Measurements from ENCODE around the gene NOL11. TPM values are rescaled to one million over a fixed set of nuclear protein-coding genes. Genes with fewer than 3 reads are reported as not detected.

Gene NOL11
- total RNA-seq, 1 experiment from 2014 or later = 66.4 TPM

GRCh38 chr17:67785122-67785477 is 67.4 kb downstream of the NOL11 start:
- no peaks in the 10 kb centered on the region for H3K4me1 Mint-ChIP-seq
- POLR2A ChIA-PET = no interaction called here
- H3K9me3 Mint-ChIP-seq = no peaks in the 10 kb centered on the region
- DNase-seq (ENCODE audit: low spot score) (no peak), ATAC-seq (no peak)
- CTCF ChIA-PET = no interaction called here
- no peaks in the 10 kb centered on the region for H3K36me3 Mint-ChIP-seq
- no peak overlapping the region for H3K27ac Mint-ChIP-seq
- no peak overlapping the region for H3K4me3 Mint-ChIP-seq
- TF ChIP-seq FOXP1 (CRISPR knock-in tag; IDR thresholded peaks at IDR 0.05; ENCODE audit: borderline replicate concordance) = no peak
- no peak for TF ChIP-seq SMAD3 (CRISPR knock-in tag; IDR thresholded peaks at IDR 0.05; ENCODE audit: borderline replicate concordance)
- no peak for TF ChIP-seq ZNF121 (CRISPR knock-in tag; IDR thresholded peaks at IDR 0.05)
- no peak for TF ChIP-seq GTF2I (CRISPR knock-in tag; conservative IDR thresholded peaks at IDR 0.05)
- no peak for TF ChIP-seq JUN (CRISPR knock-in tag; IDR thresholded peaks at IDR 0.05)
- TF ChIP-seq ZNF532 (CRISPR knock-in tag; IDR thresholded peaks at IDR 0.05; ENCODE audit: borderline replicate concordance) = no peak
- no peak for TF ChIP-seq NR3C1 (CRISPR knock-in tag; conservative IDR thresholded peaks at IDR 0.05; ENCODE audit: low read depth)
- no peak for TF ChIP-seq ZNF317 (CRISPR knock-in tag; IDR thresholded peaks at IDR 0.05; ENCODE audit: borderline replicate concordance, low read depth)
- no peak for TF ChIP-seq ETV6 (CRISPR knock-in tag; IDR thresholded peaks at IDR 0.05)
- no peak for TF ChIP-seq ZNF219 (CRISPR knock-in tag; IDR thresholded peaks at IDR 0.05; ENCODE audit: borderline replicate concordance)
- TF ChIP-seq PRRX2 (CRISPR knock-in tag; IDR thresholded peaks at IDR 0.05) = no peak
- TF ChIP-seq, protein P1, sequence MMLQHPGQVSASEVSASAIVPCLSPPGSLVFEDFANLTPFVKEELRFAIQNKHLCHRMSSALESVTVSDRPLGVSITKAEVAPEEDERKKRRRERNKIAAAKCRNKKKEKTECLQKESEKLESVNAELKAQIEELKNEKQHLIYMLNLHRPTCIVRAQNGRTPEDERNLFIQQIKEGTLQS (CRISPR knock-in tag; conservative IDR thresholded peaks at IDR 0.05) = no peak
- no peak for TF ChIP-seq KAT7 (CRISPR knock-in tag; IDR thresholded peaks at IDR 0.05; ENCODE audit: borderline replicate concordance)
- no peak for TF ChIP-seq TCF7 (CRISPR knock-in tag; IDR thresholded peaks at IDR 0.05; ENCODE audit: low read depth)
- TF ChIP-seq CREM (CRISPR knock-in tag; IDR thresholded peaks at IDR 0.05) = no peak
- no peak for TF ChIP-seq SMAD4 (CRISPR knock-in tag; IDR thresholded peaks at IDR 0.05)
- no peaks in the 10 kb centered on the region for H3K27me3 Mint-ChIP-seq (ENCODE audit: low read depth)

DNA sequence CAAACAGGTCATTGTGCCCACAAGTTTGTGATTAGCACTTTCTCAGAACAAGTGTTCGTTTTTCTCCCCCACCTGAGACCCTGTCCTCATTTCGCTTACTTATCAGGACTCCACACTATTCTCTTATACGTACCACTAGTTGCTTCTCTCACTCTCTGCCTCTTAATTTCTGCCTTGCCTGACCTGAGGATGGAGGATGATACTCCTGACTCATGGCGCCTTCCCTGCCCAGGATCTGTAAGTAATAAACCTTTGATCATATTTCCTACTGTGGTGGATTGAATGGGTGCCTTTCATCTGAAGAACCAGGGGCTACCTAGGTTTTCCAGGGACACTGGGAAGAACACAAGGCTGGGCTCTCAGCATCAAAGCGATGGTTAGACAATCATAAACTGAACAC is 67.8 kb downstream of the NOL11 start:
- H3K4me3 Mint-ChIP-seq = no peak overlapping the region
- DNase-seq (ENCODE audit: low spot score) (no peak), ATAC-seq (no peak)
- ChIA-PET POLR2A (no interaction called here), CTCF (interaction anchor here (1.1 kb wide), 1 partner anchor 15 kb away, joined by 4 read pairs; no protein-coding TSS in a partner anchor)
- no peaks in the 10 kb centered on the region; the same call in 1 of the 2 replicates for H3K27me3 Mint-ChIP-seq (ENCODE audit: low read depth)
- TF ChIP-seq, protein P2, sequence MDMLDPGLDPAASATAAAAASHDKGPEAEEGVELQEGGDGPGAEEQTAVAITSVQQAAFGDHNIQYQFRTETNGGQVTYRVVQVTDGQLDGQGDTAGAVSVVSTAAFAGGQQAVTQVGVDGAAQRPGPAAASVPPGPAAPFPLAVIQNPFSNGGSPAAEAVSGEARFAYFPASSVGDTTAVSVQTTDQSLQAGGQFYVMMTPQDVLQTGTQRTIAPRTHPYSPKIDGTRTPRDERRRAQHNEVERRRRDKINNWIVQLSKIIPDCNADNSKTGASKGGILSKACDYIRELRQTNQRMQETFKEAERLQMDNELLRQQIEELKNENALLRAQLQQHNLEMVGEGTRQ (CRISPR knock-in tag; IDR thresholded peaks at IDR 0.05) = no peak
- TF ChIP-seq NFATC4 (CRISPR knock-in tag; IDR thresholded peaks at IDR 0.05) (no peak), NR3C1 (CRISPR knock-in tag; conservative IDR thresholded peaks at IDR 0.05; ENCODE audit: low read depth) (no peak), OVOL2 (CRISPR knock-in tag; IDR thresholded peaks at IDR 0.05; ENCODE audit: borderline replicate concordance) (no peak), TEAD1 (CRISPR knock-in tag; IDR thresholded peaks at IDR 0.05) (no peak), ELF4 (CRISPR knock-in tag; IDR thresholded peaks at IDR 0.05; ENCODE audit: low read depth) (no peak), SP1 (CRISPR knock-in tag; conservative IDR thresholded peaks at IDR 0.05) (no peak), ERG (CRISPR knock-in tag; IDR thresholded peaks at IDR 0.05) (no peak), ETV6 (CRISPR knock-in tag; IDR thresholded peaks at IDR 0.05) (no peak)
- TF ChIP-seq, protein P1 (CRISPR knock-in tag; conservative IDR thresholded peaks at IDR 0.05) = no peak
- no peaks in the 10 kb centered on the region for H3K36me3 Mint-ChIP-seq
- H3K4me1 Mint-ChIP-seq = no peaks in the 10 kb centered on the region
- H3K9me3 Mint-ChIP-seq = no peaks in the 10 kb centered on the region
- no peak overlapping the region for H3K27ac Mint-ChIP-seq

All from WTC11 (cell line).